GM23338 (cell line): ENCODE results near the gene TPRG1. TPM values are rescaled to one million over a fixed set of nuclear protein-coding genes. Genes with fewer than 3 reads are reported as not detected.

Experiments used
- ATAC-seq: fragments of 200-7000 bp; cut with Tn5 transposase; 3 replicates; pipeline ENCODE4 v1.9.1; 2020
- DNase-seq: peaks from one replicate; pipeline ENCODE4 v3.0.0-alpha.2; 2015; ENCODE audit warnings: low spot score
- H2AFZ ChIP-seq: fragments of 200-600 bp; sonication (generic); 2 replicates; pipeline ENCODE4 v1.8.0; 2016; ENCODE audit warnings: antibody characterized with exemption, mild to moderate bottlenecking, moderate library complexity
- H3F3A ChIP-seq: fragments of 200-600 bp; sonication (generic); replicated peaks from 2 replicates; pipeline ENCODE4 v1.8.0; 2017; ENCODE audit warnings: antibody characterized with exemption, mixed run types, low read depth
- H3K27ac ChIP-seq: fragments of 200-600 bp; sonication (generic); 2 replicates; pipeline ENCODE4 v1.6.1; 2016; ENCODE audit warnings: low read depth
- H3K27me3 ChIP-seq: fragments of 200-600 bp; sonication (generic); 2 replicates; pipeline ENCODE4 v1.8.0; 2016; ENCODE audit warnings: mild to moderate bottlenecking, mixed run types, moderate library complexity; ENCODE audit not compliant: insufficient read depth
- H3K36me3 ChIP-seq: fragments of 200-600 bp; sonication (generic); 2 replicates; pipeline ENCODE4 v1.8.0; 2016; ENCODE audit warnings: mild to moderate bottlenecking; ENCODE audit not compliant: insufficient read depth
- H3K4me1 ChIP-seq: fragments of 200-600 bp; sonication (generic); 2 replicates; pipeline ENCODE4 v1.8.0; 2016; ENCODE audit warnings: mild to moderate bottlenecking, moderate library complexity; ENCODE audit not compliant: insufficient read depth
- H3K4me2 ChIP-seq: fragments of 200-600 bp; sonication (generic); 2 replicates; pipeline ENCODE4 v1.7.1; 2017; ENCODE audit warnings: mixed run types
- H3K4me3 ChIP-seq: fragments of 200-600 bp; sonication (generic); 2 replicates; pipeline ENCODE4 v1.6.1; 2016; ENCODE audit warnings: mixed run types
- H3K79me2 ChIP-seq: fragments of 200-600 bp; sonication (generic); replicated peaks from 2 replicates; pipeline ENCODE4 v1.8.0; 2017; ENCODE audit warnings: mild to moderate bottlenecking; ENCODE audit not compliant: insufficient read depth
- H3K9me2 ChIP-seq: fragments of 200-600 bp; sonication (generic); 2 replicates; pipeline ENCODE4 v1.8.0; 2017; ENCODE audit not compliant: insufficient read depth
- H4K20me1 ChIP-seq: fragments of 200-600 bp; sonication (generic); replicated peaks from 2 replicates; pipeline ENCODE4 v1.8.0; 2017; ENCODE audit warnings: mild to moderate bottlenecking; ENCODE audit not compliant: insufficient read depth
- H3K27ac Mint-ChIP-seq: 2 replicates; pipeline ENCODE4 v1.8.0; 2020; ENCODE audit warnings: inconsistent platforms, mild to moderate bottlenecking, moderate library complexity, mixed read lengths
- H3K27me3 Mint-ChIP-seq: 3 replicates; pipeline ENCODE4 v1.8.0; 2022; ENCODE audit warnings: low read depth, mild to moderate bottlenecking, moderate library complexity, mixed read lengths, inconsistent platforms; ENCODE audit not compliant: insufficient read depth, poor library complexity
- H3K36me3 Mint-ChIP-seq: 3 replicates; pipeline ENCODE4 v1.8.0; 2021; ENCODE audit warnings: low read depth, mild to moderate bottlenecking, inconsistent platforms, moderate library complexity, mixed read lengths
- H3K4me1 Mint-ChIP-seq: 3 replicates; pipeline ENCODE4 v1.8.0; 2020; ENCODE audit warnings: mild to moderate bottlenecking, inconsistent platforms, mixed read lengths
- H3K4me3 Mint-ChIP-seq: 3 replicates; pipeline ENCODE4 v1.8.0; 2021; ENCODE audit warnings: moderate library complexity, mild to moderate bottlenecking, inconsistent platforms, mixed read lengths
- H3K9me3 Mint-ChIP-seq: 3 replicates; pipeline ENCODE4 v1.8.0; 2020; ENCODE audit warnings: moderate library complexity, mild to moderate bottlenecking, inconsistent platforms, mixed read lengths
- CREB1 ChIP-seq: fragments of 250-450 bp; sonication (Bioruptor Pico); IDR thresholded peaks from 2 replicates; pipeline ENCODE4 v1.5.0; 2020; ENCODE audit warnings: low read depth, mild to moderate bottlenecking, moderate library complexity
- EZH2 ChIP-seq: fragments of 200-600 bp; sonication (generic); IDR thresholded peaks from one replicate; pipeline ENCODE4 v1.8.0; 2017; ENCODE audit warnings: antibody characterized with exemption, mild to moderate bottlenecking, low read depth; ENCODE audit not compliant: unreplicated experiment
- JUNB ChIP-seq: IDR thresholded peaks from one replicate; pipeline ENCODE4 v1.6.1; 2016; ENCODE audit warnings: antibody characterized with exemption; ENCODE audit not compliant: unreplicated experiment
- NANOG ChIP-seq: IDR thresholded peaks from 2 replicates; pipeline ENCODE4 v1.6.1; 2016; ENCODE audit warnings: antibody characterized with exemption, borderline replicate concordance
- POLR2AphosphoS5 ChIP-seq: IDR thresholded peaks from 2 replicates; pipeline ENCODE4 v1.6.1; 2016; ENCODE audit warnings: antibody characterized with exemption, low read depth
- REST ChIP-seq: IDR thresholded peaks from one replicate; pipeline ENCODE4 v1.6.1; 2018; ENCODE audit warnings: antibody characterized with exemption; ENCODE audit not compliant: unreplicated experiment
- ZNF114 ChIP-seq: fragments of 250-450 bp; sonication (Bioruptor Pico); IDR thresholded peaks from 2 replicates; pipeline ENCODE4 v1.5.0; 2020; ENCODE audit warnings: mild to moderate bottlenecking, moderate library complexity
- ZNF462 ChIP-seq: fragments of 250-450 bp; sonication (Bioruptor Pico); IDR thresholded peaks from 2 replicates; pipeline ENCODE4 v1.5.0; 2020; ENCODE audit warnings: mild to moderate bottlenecking, moderate library complexity
- polyA plus RNA-seq: library from polyadenylated mRNA; unstranded; fragments of >200 nt; fragmentation: Nextera tagmentation; extraction: Ambion mirVana; gene quantifications from 2 replicates; pipeline ENCODE4 v1.2.1, GENCODE V29; 2016
- total RNA-seq: library from RNA; depleted of rRNA; stranded (reverse); fragments of >200 nt; shearing (Covaris generic); gene quantifications from 2 replicates; pipeline ENCODE4 v1.2.3, GENCODE V29; 2014
- TF ChIP-seq, protein P1 (sequence below): IDR thresholded peaks from 2 replicates; pipeline ENCODE4 v1.6.1; 2016; ENCODE audit warnings: antibody characterized with exemption
- TF ChIP-seq, protein P2 (sequence below), 2 experiments: fragments of 200-600 bp in 1 of 2; sonication (generic) in 1 of 2; conservative IDR thresholded peaks; 2 replicates each; pipeline versions ENCODE4 v1.5.1 to v1.6.1; 2016 to 2017; ENCODE audit warnings: antibody characterized with exemption in 2 of 2, low read depth in 2 of 2, mild to moderate bottlenecking in 2 of 2, moderate library complexity in 1 of 2

The TPRG1 gene
- total and polyA plus RNA-seq, 2 experiments from 2014 or later = 0.74 to 1.7 TPM

DNA sequence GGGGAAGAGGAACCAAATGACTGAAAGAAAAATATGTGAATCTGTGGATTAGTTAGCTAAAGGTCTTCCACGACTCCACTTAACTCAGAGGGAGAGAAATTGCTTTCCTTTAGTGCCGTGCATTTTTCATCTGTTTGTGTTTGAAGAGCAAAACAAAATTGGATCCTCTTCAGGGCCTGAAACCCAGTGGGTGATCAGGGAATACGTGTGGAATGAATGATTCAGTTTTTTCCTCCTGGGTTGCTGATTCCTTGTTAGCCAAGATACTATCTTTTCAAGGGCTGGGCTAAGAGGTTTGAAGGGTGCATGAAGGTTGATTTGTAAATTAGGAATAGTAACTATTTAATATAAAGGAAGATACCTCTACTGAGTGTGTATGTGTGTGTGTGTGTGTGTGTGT is 61.0 kb downstream of the TPRG1 start:
- Histone ChIP-seq H3K36me3 (no peaks in the 10 kb centered on the region), H4K20me1 (no peaks in the 10 kb centered on the region), H3K4me1 (no peaks in the 10 kb centered on the region), H3K79me2 (no peaks in the 10 kb centered on the region), H3K27ac (no peak overlapping the region), H3K27me3 (no peaks in the 10 kb centered on the region), H3K4me2 (no peak overlapping the region), H2AFZ (no peak overlapping the region), H3K9me2 (no peaks in the 10 kb centered on the region), H3F3A (no peaks in the 10 kb centered on the region), H3K4me3 (no peak overlapping the region)
- H3K36me3 Mint-ChIP-seq = no peaks in the 10 kb centered on the region
- H3K4me3 Mint-ChIP-seq = no peak overlapping the region
- no peaks in the 10 kb centered on the region for H3K4me1 Mint-ChIP-seq
- DNase-seq = no peak
- ATAC-seq = no peak
- H3K27ac Mint-ChIP-seq = no peak overlapping the region
- TF ChIP-seq ZNF462 (CRISPR knock-in tag) (no peak), ZNF114 (CRISPR knock-in tag) (no peak), POLR2AphosphoS5 (no peak), REST (no peak), CREB1 (CRISPR knock-in tag) (no peak), EZH2 (no peak), JUNB (no peak), NANOG (no peak)
- TF ChIP-seq, protein P1, sequence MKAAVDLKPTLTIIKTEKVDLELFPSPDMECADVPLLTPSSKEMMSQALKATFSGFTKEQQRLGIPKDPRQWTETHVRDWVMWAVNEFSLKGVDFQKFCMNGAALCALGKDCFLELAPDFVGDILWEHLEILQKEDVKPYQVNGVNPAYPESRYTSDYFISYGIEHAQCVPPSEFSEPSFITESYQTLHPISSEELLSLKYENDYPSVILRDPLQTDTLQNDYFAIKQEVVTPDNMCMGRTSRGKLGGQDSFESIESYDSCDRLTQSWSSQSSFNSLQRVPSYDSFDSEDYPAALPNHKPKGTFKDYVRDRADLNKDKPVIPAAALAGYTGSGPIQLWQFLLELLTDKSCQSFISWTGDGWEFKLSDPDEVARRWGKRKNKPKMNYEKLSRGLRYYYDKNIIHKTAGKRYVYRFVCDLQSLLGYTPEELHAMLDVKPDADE = no peak
- TF ChIP-seq, protein P2, sequence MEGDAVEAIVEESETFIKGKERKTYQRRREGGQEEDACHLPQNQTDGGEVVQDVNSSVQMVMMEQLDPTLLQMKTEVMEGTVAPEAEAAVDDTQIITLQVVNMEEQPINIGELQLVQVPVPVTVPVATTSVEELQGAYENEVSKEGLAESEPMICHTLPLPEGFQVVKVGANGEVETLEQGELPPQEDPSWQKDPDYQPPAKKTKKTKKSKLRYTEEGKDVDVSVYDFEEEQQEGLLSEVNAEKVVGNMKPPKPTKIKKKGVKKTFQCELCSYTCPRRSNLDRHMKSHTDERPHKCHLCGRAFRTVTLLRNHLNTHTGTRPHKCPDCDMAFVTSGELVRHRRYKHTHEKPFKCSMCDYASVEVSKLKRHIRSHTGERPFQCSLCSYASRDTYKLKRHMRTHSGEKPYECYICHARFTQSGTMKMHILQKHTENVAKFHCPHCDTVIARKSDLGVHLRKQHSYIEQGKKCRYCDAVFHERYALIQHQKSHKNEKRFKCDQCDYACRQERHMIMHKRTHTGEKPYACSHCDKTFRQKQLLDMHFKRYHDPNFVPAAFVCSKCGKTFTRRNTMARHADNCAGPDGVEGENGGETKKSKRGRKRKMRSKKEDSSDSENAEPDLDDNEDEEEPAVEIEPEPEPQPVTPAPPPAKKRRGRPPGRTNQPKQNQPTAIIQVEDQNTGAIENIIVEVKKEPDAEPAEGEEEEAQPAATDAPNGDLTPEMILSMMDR (conservative IDR thresholded peaks at IDR 0.05; ENCODE audit: low read depth in 2 of 2) = no peak
- H3K9me3 Mint-ChIP-seq = no peaks in the 10 kb centered on the region
- H3K27me3 Mint-ChIP-seq = peaks cover 3% of the 10 kb centered on the region
